ENCODE data around the gene SUB1.

SUB1 gene

DNA sequence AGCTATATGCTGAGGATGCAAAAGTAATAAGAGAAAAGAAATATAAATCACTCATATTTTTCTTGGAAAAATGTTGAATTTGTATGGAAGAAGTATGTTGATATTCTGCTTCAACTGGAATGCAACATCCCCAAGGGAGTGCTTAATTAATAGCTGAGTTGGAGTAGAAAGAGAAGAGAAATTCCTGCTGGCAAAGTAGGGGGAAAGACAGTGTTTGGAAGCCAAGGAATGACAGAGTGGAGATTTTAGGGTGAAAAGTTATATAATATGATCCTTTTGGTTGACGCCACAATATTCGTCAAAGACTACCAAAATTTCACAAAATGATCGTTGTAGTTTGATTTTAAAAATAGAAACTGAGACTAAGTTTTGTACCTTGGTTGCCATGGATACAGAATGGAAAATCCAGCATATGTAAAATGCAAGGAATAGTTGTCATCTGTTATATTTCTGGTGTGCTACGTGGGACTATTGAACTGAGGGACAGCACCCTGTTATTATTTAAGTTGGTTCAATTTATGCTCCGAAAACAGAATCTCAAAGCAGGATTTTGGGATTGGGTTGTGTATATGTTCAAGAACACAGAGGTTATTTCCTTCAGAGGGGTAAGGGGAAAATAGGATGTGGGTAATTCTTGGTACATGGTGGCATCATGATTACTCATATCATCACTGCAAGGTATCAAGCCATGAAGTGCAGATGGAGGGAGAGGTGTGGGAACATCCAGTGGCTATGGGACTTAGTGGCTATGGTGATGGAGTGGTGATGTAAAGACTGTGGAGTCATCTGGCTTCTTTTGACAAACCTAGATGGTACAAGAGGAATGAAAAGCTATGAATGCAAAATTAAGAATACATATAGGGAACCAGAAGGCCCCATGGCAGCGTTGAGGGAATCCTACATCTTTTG, 61.0 kb downstream of the SUB1 start:
- TF ChIP-seq JUND (IDR thresholded peaks at IDR 0.05; ENCODE audit: low read depth), result no peak
- DNase-seq (ENCODE audit: low read depth in 1 of 2, low spot score in 1 of 2), result no peak
- in situ Hi-C loops (cut with HindIII; ENCODE audit: low pct_unique_long_range_greater_than_20kb, low sequenced_read_pairs), result no loop called here

DNA sequence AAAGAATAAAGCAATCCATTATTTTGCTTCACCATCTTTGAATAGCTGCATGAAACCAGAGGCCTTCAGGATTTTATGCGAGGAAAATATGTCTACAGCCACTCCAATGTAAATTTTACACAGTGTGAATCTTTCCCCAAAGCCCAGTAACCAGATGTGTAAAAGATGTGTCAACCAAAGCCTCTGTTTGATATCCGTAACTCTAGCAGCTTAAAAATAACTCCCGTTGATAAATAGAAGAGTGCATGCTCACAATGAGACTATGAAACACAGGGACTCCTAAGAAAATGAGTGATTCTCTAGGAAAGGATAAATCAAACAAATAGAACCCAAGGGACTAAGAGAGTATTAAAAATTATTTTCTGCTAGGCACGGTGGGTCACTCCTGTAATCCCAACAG, 65.7 kb downstream of the SUB1 start:
- DNase-seq (ENCODE audit: low read depth in 1 of 2, low spot score in 1 of 2), result no peak
- in situ Hi-C loops (cut with HindIII; ENCODE audit: low pct_unique_long_range_greater_than_20kb, low sequenced_read_pairs), result no loop called here
- no peak for TF ChIP-seq JUND (IDR thresholded peaks at IDR 0.05; ENCODE audit: low read depth)

DNA sequence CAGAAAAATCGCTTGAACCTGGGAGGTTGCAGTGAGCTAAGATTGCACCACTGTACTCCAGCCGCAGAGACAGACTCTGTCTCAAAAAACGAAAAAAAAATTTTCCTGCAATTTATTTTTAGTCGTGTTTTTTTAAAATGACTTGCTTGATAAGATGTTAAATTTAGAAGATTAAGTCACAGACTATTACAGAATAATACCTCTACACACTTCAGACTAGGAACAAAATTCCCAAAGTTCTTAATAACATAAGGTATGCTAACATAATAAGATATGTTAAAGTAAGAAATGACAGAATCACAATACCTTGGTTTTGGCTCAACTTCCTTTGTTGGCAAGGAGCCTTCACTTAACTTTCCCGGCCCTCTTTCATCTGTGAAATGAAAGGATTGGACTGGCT, 66.3 kb downstream of the SUB1 start:
- in situ Hi-C loops (cut with HindIII; ENCODE audit: low pct_unique_long_range_greater_than_20kb, low sequenced_read_pairs), result no loop called here

More for the DNA sequence above, 66.3 kb downstream of the SUB1 start:
- no peak for DNase-seq (ENCODE audit: low read depth in 1 of 2, low spot score in 1 of 2)
- TF ChIP-seq JUND (IDR thresholded peaks at IDR 0.05; ENCODE audit: low read depth), result no peak
